Islet precursor cell (in vitro differentiated cells): ENCODE measurements around the gene ELOVL5.

Source experiments
- DNase-seq: peaks from one replicate; pipeline ENCODE4 v3.0.0-alpha.2; 2018

Gene ELOVL5

GRCh38 chr6:53268858-53269608 lies 79.7 kb downstream of the ELOVL5 start:
- DNase-seq, result no peak

GRCh38 chr6:53266553-53267090 lies 82.1 kb downstream of the ELOVL5 start:
- no peak for DNase-seq

- DNase-seq, result no peak
These were observed 83.7 kb downstream of the ELOVL5 start for GRCh38 chr6:53264915-53265607.

GRCh38 chr6:53264337-53264736 lies 84.4 kb downstream of the ELOVL5 start:
- DNase-seq, result no peak

GRCh38 chr6:53263917-53264316 lies 84.8 kb downstream of the ELOVL5 start:
- no peak for DNase-seq

- DNase-seq, result no peak
These were observed 88.7 kb downstream of the ELOVL5 start for GRCh38 chr6:53259860-53260580.

- DNase-seq, result no peak
These were observed 90.0 kb downstream of the ELOVL5 start for GRCh38 chr6:53258774-53259155.

GRCh38 chr6:53258076-53258773 lies 90.5 kb downstream of the ELOVL5 start:
- no peak for DNase-seq

GRCh38 chr6:53257533-53257932 lies 91.2 kb downstream of the ELOVL5 start:
- DNase-seq, result no peak

GRCh38 chr6:53257001-53257400 lies 91.7 kb downstream of the ELOVL5 start:
- DNase-seq, result no peak

- DNase-seq, result no peak
These were observed 96.5 kb downstream of the ELOVL5 start for GRCh38 chr6:53252177-53252692.

- no peak for DNase-seq
These were observed 97.6 kb downstream of the ELOVL5 start for GRCh38 chr6:53251033-53251672.

GRCh38 chr6:53250176-53251032 lies 98.3 kb downstream of the ELOVL5 start:
- peak; percentile 72 for DNase-seq

GRCh38 chr6:53246924-53247323 lies 101.8 kb downstream of the ELOVL5 start:
- DNase-seq, result no peak

GRCh38 chr6:53244958-53245357 lies 103.8 kb downstream of the ELOVL5 start:
- DNase-seq, result no peak

GRCh38 chr6:53244399-53244931 lies 104.3 kb downstream of the ELOVL5 start:
- no peak for DNase-seq

- no peak for DNase-seq
These were observed 106.8 kb downstream of the ELOVL5 start for GRCh38 chr6:53241938-53242337.

- DNase-seq, result no peak
These were observed 108.0 kb downstream of the ELOVL5 start for GRCh38 chr6:53240761-53241160.

GRCh38 chr6:53240139-53240538 lies 108.6 kb downstream of the ELOVL5 start:
- no peak for DNase-seq

GRCh38 chr6:53239526-53239925 lies 109.2 kb downstream of the ELOVL5 start:
- DNase-seq, result no peak

GRCh38 chr6:53238311-53238710 lies 110.4 kb downstream of the ELOVL5 start:
- DNase-seq, result no peak
